Measurements from ENCODE around the gene ZZZ3. TPM values are rescaled to one million over a fixed set of nuclear protein-coding genes. Genes with fewer than 3 reads are reported as not detected.

ZZZ3 gene
- total and polyA plus RNA-seq, 4 donors = 9.9 to 133 (median 22.9) TPM

DNA sequence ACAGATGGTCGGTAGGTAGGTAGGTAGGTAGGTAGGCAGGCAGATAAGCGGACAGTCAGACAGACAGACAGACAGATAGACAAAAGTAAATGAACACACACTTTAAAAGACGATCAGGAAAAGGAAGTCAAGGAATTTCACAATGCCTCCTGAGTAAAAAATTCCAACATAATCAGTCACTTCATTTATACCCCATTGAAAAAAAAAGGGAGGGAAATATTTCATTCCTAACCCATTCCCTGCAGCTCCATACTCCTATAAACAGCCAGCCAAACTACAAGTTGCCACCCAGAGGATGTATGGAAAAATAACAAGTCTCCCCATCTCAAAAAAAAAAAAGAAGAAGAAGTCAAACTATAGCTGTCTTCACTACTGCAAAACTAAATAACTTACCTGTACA, 43.4 kb downstream of the ZZZ3 start:
- H3K4me1 ChIP-seq (ENCODE audit: control insufficient read depth in 5 of 5, insufficient read depth in 5 of 5, low read length in 5 of 5) = peaks cover 0 to 26% (median 7%) of the 10 kb centered on the region in 5 donors
- no peak for TF ChIP-seq CTCF (IDR thresholded peaks at IDR 0.05; ENCODE audit: control extremely low read depth, extremely low read depth)
- ATAC-seq (ENCODE audit: insufficient read depth, low FRiP score) (no peak), DNase-seq (peak in 1 of 3 donors; percentile 7)
- H3K4me3 ChIP-seq = no peak overlapping the region
- no peaks in the 10 kb centered on the region for H3K9me3 ChIP-seq (ENCODE audit: control insufficient read depth in 4 of 4, insufficient read depth in 3 of 4, low read length in 3 of 4)
- peaks cover 0 to 7% (median 5%) of the 10 kb centered on the region in 4 donors for H3K36me3 ChIP-seq (ENCODE audit: control insufficient read depth in 4 of 4, insufficient read depth in 4 of 4, low read length in 4 of 4)
- H3K9ac ChIP-seq (ENCODE audit: insufficient read depth in 1 of 2, low read length in 2 of 2) = no peak overlapping the region
- 59% methylated on average over 3 of the region's 3 CpGs for WGBS, 2 donors
- no peak overlapping the region for H3K27ac ChIP-seq (ENCODE audit: low read depth in 1 of 2, low read length in 1 of 2)
- H3K27me3 ChIP-seq (ENCODE audit: control insufficient read depth in 3 of 3, insufficient read depth in 3 of 3, low read length in 2 of 3) = no peaks in the 10 kb centered on the region

GRCh38 chr1:77636864-77637263, 45.6 kb downstream of the ZZZ3 start:
- H3K36me3 ChIP-seq (ENCODE audit: control insufficient read depth in 4 of 4, insufficient read depth in 4 of 4, low read length in 4 of 4) = peaks cover 4 to 15% (median 13%) of the 10 kb centered on the region in 4 donors
- no peak for TF ChIP-seq CTCF (IDR thresholded peaks at IDR 0.05; ENCODE audit: control extremely low read depth, extremely low read depth)
- 94 to 97% methylated on average over 4 of the region's 4 CpGs for whole genome bisulfite sequencing, 2 donors
- peaks cover 0 to 26% (median 7%) of the 10 kb centered on the region in 5 donors for H3K4me1 ChIP-seq (ENCODE audit: control insufficient read depth in 5 of 5, insufficient read depth in 5 of 5, low read length in 5 of 5)
- H3K9me3 ChIP-seq (ENCODE audit: control insufficient read depth in 4 of 4, insufficient read depth in 3 of 4, low read length in 3 of 4) = no peaks in the 10 kb centered on the region
- H3K9ac ChIP-seq (ENCODE audit: insufficient read depth in 1 of 2, low read length in 2 of 2) = no peak overlapping the region
- no peak overlapping the region for H3K4me3 ChIP-seq
- H3K27ac ChIP-seq (ENCODE audit: low read depth in 1 of 2, low read length in 1 of 2) = no peak overlapping the region
- no peaks in the 10 kb centered on the region for H3K27me3 ChIP-seq (ENCODE audit: control insufficient read depth in 3 of 3, insufficient read depth in 3 of 3, low read length in 2 of 3)
- DNase-seq (no peak), ATAC-seq (ENCODE audit: insufficient read depth, low FRiP score) (no peak)

Small RNAs within 50 kb of the gene (small RNA-seq; reads per million reads assigned to genes)
- not detected for gene RN7SL370P (ENCODE audit: low replicate concordance)

Other genes with a start within 250 kb of the ZZZ3 start
- 100 to 1,000 TPM in 1 of 2 donors, 10 to 100 TPM in 1; 54.1 to 171 TPM for gene USP33, start 77.2 kb upstream of the ZZZ3 start, total RNA-seq
- 10 to 100 TPM; 21.9 to 27.2 TPM for gene USP33, start 77.2 kb upstream of the ZZZ3 start, polyA plus RNA-seq
- 10 to 100 TPM; 12.5 to 28.2 TPM for gene MIGA1, start 97.0 kb upstream of the ZZZ3 start, total RNA-seq
- gene MIGA1, start 97.0 kb upstream of the ZZZ3 start, polyA plus RNA-seq = 1 to 10 TPM; 2.7 to 4.6 TPM
- 10 to 100 TPM; 10.8 to 14.2 TPM for gene NEXN, start 206.0 kb upstream of the ZZZ3 start, total RNA-seq
- gene NEXN, start 206.0 kb upstream of the ZZZ3 start, polyA plus RNA-seq = 10 to 100 TPM in 1 of 2 donors, 1 to 10 TPM in 1; 7.6 to 20.9 TPM